ENCODE data around the gene AMOTL2.

AMOTL2 gene

DNA sequence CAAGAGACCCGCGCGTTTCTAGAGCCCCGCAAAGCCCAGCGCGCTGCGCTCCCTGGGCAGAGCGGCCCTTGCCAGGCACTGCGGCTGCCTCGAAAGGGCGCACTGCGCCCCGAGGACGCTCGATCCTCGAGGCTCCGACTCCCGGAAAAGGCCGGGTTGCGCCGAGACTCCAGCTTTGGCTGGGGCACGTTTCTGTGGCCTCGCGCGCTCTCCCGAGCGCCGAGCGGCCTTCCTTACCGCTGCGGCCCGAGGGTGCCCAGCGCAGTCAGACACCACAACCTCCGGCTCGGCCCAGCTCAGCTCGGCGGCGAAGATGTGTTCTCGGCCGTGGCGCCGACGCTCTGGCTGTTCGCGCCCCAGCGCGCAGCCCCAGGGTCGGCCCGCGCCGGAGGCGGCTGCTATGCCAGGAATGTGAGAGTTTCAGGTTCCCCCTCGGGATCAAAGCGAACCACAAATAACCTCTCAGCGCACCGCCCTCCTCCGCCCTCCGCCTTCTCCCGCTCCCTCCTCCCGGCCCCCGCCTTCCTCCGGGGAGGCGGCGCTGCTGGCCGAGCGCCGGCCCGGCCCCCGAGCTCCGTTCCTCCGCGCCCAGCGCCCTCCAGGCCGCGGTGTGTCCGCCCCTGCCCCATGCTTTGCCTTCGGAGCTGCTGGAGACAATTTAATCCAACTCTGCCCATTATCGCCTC, at the start of gene AMOTL2:
TSS of gene AMOTL2 (minus strand) at position 343 of the 686 bp plus-strand sequence. CDS start 3,014 bp downstream, outside the sequence.
- peak; percentile 98 for DNase-seq

DNA sequence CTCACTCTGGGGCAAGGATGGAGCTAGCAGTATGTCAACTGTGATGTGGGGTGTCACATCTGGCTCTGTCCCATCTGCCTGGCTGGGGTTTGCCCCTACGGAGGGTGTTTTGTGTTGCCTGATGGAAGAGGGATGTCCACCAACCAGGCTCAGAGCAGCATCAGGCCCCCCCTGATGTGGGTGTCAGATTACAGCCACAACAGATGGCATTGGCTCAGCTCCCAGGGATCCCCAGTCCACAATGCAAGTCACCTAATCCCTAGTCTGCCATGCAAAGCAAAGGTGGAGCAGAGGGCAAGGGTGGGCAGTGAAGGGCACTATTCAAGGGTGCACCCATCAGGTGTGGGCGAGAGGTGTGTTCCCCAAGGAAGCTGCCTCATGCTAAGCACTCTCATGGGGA, 48.9 kb upstream of the AMOTL2 start:
- peak; percentile 63 for DNase-seq

DNA sequence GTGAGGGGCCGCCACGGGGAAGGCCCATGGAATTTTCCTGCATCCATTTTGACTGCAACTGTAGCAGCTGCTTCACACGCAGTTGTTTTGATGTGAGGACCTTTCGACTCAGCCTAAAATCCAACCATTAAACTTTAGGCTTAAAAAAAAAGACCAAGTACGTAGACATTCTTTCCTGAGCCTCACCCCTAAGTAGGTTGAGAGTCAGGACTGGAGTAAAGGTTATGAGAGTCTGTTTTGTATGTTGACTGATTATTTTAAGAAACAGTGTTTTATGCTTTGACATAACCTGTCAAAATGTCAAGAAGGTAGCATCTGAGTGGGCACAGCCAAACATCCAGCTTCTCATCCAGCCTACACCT, 45.7 kb upstream of the AMOTL2 start:
- no peak for DNase-seq

DNA sequence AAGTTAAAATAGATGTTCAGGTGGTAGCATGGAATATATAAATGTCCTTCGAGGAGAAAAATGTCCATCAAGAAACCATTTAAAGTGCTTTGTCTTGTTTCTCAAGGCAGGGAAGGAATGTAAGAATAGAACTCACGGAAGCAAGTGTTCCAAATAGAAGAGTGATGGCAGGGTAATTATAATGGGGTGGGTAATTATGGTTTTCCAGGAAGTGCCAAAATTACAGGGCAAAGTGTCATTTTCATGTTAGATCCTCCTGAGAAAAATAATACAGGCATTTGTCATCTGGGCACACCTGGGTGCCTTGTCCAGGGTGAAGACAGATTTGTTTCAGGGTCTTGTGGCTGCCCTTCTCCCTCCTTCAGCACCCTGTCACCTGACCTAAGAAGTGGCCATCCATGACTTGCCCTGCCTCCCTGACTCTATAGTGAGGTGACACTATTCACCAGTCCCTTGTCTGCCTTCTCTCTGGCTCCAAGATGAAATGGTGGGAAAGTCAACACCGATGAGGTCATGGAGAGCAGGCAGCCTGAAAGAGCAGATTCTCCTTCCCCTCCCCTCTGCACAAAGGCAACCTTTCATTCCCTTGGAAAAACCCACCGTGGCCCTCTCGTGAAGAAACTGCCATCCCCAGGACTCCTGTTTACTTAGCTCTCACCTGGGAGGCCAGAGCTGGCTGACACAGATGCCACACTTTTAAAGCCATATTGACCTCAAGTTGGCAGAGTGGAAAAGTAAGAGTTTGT, 45.1 kb upstream of the AMOTL2 start:
- no peak for DNase-seq

DNA sequence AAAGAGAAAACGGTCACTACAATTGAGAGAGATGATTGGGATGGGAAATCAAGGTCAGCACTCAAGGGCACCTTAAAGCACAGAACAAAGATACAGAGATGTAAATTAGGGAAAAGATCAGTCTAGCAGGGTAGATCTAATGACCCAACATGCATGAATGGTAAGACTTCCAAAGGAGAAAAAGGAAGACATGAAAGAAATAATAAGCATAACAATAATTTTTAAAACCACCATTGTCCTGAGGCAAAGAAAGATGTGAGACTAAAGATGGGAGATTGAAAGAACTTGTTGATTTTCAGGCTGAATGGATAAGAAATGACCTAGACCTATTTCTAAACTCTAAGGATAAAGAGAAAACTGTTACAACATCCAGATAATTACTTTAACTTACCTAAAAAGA, 34.8 kb upstream of the AMOTL2 start:
- DNase-seq = no peak

DNA sequence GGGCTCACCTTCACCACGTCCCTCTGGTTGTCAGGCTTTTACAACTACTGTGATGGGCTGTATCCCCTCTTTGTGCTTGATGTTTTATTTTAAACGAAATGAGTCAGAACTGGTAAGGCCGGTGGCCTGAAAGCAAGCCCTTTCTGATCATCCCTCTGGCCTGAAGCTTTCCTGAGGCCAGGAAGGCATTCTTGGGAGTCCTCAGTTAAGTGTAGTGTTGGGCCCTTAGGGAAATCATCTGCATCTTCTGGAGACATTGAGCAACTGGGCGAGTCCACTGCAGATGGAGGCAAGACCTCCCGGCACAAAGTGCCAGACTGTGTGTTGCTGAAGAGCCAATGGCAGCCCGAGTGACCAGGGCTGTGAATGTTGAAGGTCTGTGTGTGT, 33.0 kb upstream of the AMOTL2 start:
- DNase-seq = no peak

DNA sequence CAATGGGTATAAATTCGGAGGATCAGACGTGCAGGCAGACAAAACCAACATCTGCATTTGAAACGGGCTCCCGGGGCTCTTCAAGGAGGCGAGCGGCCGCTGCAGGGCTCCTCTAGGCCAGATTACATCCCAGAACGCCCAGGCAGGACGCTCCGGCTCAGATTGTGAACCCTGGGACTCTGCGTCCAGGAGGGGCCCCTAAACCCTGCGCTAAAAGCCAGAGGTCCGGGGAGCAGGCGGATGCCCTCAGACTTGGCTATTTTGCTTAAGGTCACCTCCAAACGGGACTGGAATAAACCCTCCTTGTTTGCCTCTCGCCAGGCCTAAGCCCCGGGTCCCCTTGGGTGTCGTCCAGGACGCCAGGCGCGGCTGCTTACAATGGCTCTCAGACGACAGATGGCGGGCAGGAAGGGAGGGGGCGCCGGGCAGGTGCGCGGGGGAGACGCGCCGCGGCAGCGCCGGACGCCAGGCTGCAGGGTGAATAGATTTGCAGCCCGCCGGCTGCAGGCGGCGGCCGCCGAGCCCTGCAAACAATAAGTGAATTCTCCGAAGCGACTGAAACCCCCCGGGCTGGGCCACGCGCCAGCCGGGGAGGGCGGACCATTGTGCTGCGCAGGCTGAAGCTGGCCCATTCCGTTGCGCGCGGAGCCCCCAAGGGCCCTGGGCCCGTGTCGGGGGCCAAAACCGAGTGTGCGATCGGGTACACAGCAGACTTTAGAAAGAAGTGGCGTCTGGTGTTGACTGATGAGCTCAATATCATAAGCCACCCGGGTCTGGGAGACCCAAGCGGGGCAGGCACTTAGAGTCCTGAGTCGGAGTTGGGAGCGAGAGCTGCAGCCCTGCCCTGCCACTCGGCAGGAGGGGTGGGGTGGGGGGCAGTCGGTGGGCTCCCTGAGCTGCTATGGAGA, 32.3 kb upstream of the AMOTL2 start:
- DNase-seq = no peak

DNA sequence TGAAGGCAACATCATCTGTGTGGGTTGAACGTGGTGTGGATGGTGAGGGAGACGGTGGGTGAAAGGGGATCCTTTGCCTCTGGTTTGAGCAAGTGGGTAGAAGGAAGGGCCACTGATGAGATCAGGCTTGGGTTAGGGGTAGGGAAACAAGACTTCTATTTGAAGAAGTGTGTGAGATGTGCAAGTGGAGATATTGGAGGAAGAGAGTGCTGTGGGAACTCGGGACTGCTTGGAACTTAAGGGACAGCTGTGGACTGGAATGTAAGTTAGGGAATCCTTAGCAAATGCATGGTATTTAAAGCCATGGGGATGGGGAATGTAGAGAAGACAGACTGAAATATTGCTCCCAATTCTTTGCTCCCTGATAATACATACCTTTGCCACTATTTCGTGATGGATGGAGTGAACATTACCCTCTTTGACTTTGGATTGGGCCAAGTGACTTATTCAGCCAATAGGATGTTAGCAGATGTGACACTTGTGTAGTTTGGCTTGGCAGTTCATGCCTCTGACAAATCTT, 30.2 kb upstream of the AMOTL2 start:
- no peak for DNase-seq

DNA sequence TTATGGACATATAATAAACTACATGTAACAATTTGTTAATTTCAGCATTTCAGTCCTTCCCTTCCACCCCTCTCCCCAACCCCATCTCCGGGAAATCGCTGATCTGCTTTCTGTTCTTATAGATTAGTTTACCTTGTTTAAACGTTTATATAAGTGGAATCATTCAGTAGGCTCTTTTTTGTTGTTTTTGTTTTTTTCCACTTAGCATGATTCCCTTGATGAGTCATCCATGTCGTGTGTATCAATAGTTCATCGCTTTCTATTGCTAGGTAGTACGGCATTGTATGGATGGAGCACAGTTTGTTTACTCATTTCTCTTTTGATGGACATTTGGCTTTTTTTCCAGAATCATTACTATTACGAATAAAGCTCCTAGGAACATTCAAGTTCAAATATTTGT, 23.5 kb upstream of the AMOTL2 start:
- no peak for DNase-seq

DNA sequence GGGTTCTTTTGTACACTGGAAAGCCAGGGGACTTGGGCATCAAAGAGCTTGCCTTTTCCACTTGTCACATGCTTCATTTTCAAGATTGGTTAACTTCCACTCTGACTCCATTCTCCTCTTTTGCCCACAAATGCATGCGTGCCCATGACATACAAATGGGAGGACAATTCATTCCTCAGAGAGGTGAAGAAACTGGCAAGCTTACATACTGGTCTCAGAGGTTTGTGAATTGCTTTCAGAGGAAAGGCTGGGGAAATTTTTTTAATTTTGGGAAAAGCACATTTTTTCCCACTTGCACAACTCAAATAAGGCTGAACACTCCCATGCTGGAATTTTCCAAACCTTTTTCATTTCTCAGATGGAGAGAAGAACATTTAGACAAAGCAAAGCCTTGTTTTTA, 20.9 kb upstream of the AMOTL2 start:
- no peak for DNase-seq

DNA sequence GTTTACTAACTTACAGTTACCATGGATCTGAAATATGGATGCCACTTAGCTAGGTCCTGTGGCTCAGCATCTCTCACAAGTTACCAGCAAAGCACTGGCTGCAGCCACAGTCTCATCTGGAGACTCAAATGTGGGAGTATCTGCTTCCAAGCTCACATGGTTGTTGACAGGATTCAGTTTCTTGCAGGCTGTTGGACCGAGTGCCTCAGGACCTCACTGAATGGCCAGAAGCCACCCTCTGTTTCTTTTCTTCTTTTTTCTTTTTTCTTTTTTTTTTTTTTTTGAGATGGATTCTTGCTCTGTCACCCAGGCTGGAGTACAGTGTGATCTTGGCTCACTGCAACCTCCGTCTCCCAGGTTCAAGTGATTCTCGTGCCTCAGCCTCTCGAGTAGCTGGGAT, 20.1 kb upstream of the AMOTL2 start:
- DNase-seq = no peak

DNA sequence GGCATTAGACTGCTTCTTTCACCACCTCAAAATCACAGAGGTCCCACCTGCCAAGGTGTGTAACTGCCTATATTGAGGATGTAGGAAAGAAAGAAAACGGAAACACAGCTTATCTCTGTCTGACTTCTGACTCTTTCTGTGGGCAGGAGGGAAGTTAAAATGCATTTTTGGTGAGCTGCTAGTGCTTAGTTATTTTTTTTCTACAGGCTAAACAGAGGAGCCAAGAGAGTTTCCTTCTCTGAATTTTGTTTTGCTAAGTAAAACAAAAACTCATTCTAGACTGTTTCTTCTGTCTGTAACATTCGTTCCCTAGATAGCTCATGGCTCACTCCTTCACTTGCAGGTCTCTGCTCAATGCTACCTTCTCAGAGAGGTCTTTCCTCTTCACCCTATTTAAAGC, 18.8 kb upstream of the AMOTL2 start:
- no peak for DNase-seq

DNA sequence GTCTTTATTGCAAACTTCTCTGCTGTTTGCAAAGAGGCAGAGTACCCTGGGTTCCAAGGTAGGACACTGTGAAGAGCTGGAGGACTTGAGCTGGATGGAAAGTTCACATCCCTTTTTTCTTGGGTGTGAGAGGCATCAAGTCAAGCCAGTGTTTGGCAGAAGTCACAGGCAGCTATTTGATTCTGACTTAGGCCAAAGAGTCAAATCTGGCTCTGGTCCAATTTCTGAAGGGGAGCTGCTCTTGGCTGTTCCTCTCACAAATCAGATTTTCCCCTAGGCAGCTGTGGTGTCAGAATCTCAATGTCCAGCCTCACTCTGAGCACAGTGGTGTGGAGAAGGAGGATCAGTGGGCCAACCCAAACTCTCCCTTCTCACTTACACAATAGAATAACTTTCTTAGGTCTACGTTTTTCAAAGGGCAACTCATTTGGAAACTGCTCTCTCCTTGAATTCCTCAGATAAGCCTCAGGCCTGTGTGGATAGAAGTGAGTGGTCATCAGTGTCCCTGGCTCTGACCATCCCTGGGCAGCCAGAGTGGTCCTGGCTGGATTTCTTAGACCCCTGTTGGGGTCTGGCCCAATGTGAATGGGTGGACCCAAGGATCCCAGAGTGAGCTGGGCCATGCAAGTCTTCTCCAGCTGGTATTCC, 18.2 kb upstream of the AMOTL2 start:
- DNase-seq = no peak

DNA sequence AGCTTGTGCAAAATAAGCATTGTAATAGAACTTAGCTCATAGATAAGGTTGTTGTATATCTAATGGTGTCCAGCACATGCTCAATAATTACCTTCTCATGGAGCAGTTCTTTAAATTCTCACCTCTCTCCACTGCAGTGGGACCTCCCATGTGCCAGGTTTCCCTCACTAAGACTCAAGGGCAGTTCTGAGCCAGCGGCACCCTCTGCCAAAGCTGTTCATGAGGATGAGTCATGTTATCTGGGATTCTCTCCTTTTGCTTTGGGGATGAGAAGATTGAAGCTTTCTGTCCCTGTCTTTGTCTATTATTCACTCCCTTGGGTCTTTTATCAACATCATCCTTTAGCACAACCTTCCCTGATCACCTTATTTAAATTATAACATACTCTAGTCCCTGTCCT, 15.6 kb upstream of the AMOTL2 start:
- DNase-seq = no peak

DNA sequence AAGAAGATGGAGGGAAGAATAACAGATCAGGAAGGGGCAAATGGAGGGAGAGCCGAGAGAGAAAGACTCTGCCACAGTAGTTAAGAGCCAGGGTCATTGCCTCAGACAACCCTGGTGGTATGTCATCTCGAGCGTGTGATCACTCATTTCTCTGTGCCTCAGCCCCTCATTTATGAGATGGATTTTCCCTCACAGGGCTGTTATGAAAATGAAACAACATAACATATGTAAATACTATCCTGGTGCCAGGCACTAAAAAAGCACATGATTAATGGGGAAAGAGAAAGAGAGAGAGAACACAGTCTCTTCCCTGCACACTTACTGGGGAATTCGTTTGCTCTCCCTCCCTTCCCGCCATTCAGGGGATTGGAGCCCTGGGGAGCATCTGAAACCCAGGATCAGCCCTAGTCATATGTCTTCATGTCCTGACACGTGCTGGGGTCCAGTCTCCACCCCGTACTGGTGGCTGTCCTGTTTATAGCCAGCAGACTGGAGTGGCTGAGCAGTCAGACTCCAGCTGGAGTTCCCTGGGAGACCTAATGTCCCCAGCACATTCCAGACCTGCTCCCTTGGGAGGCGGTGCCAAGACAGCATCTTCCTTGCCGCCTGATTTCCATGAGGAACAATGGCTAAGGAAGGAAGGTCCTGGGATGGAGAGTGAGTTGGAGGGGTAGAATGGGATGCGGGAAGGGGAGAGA, 14.7 kb upstream of the AMOTL2 start:
- no peak for DNase-seq

DNA sequence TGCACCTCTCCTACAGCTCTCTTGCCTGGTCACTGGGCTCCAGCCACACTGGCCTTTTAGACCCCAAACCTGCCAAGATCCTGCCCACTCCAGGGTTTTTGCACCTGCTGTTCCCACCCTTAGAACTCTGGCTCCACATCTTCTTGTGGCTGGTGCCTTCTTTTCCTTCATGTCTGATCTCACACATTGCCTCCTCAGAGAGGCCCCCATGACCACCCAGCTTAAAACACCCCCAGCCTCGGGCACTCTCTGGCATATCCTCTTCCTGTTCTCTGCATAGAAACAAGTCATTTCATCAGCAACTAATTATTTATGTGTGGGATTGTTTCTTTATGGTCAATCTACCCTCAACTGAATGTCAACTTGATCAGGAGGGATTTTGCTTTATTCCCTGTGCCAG, 14.0 kb upstream of the AMOTL2 start:
- DNase-seq = no peak

DNA sequence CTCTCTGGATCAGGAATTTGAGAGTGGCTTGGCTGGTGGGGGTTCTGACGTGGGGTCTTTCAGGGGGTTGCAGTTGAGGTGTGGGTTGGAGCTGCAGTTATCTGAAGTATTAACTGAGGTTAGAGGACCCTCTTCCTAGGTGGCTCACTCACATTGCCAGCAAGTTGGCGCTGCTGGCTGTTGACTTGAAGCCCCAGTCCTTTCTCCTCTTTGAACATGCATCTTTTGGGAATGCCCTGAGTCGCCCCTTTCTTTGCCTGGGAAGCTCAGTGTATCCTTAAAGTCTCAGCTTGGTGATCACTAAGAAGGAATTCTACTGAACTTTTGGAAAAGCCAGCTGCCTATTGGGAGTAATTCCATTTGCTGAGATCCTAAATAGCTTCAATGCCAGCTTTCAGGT, 13.0 kb upstream of the AMOTL2 start:
- no peak for DNase-seq

DNA sequence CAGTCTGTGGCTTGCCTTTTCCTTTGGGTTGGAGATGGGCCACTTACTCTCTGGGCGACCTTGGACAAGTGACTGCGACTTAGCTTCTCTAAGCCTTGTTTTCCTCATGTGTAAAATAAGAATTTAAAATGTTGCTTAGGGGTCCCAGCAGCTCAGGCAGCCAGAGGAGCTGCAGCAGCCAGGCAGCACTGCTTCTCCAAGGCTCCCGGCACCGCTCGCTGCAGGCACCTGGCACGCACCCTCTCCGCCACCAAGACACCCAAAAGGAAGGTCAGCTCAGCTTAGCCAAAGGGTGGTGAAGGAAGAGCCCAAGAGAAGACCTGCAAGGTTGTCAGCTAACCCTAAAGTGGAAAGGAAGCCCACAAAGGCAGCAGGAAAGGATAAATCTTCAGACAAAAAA, 10.7 kb upstream of the AMOTL2 start:
- DNase-seq = no peak

DNA sequence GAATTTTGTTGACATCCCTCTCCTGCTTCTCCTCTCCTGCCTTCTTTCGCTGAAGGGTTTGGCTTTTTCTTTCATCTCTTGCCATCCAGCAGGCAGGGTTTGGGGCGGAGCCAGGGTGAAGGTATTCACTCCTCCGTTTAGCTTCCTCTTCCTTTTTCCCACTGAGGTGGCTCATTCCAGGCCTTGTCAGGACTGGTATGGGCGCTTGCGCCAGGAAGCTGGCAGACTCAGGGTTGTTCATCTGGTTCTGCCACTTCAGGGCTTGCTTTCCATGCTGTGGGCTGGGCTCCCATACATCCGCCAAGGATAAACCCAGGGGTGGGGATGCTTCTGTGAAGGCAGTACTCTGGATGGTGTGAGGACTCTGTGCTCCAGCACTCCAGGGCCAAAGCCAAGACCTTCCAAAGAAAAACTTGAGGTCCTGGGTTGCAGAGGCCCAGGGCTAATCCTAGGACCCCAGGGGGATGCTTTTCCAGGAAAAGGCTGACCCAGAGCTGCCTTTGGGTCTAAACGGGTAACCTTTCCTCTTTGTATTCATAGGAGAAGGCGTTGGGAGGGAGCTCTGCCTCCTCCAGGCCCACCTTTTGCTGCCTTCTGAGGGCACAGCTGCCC, 7.7 kb upstream of the AMOTL2 start:
- no peak for DNase-seq

DNA sequence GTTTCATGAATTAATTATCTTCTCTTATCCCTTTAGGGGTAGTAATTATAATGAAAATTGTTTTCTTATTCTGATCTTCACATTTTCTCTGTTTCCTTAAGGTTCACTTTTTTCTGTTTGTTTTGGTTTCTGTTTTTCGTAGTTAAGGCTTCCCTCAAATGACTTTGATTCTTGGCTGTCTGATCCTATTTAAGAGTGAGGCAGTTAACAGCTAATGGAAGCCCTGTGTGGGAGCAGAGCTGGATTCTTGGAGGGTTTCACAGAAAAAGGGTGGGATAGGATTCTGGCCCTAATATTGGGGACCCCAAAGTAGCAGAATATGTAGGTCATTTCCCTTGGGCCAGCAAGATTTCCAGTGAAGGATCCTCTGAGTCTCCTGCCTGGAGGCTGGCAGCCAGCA, 6.8 kb upstream of the AMOTL2 start:
- no peak for DNase-seq

DNA sequence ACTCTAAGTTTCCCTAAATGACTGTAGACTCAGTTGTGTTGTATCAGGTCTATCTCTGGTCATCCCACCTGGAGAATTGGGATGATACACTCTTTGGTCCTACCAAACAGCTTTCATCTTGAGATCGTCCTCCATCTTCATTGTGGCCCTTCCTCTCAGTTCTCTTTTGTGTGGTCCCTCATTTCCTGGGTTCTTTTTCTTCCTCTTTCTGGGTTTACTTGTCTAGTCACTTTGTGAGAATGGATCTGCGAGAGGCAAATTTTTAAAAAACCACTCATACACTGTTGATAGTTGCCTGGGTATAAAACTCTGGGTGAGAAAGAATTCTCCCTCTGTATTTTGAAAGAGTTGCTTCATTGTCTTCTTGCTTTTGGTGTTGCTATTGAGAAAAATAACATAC, 6.0 kb upstream of the AMOTL2 start:
- no peak for DNase-seq

DNA sequence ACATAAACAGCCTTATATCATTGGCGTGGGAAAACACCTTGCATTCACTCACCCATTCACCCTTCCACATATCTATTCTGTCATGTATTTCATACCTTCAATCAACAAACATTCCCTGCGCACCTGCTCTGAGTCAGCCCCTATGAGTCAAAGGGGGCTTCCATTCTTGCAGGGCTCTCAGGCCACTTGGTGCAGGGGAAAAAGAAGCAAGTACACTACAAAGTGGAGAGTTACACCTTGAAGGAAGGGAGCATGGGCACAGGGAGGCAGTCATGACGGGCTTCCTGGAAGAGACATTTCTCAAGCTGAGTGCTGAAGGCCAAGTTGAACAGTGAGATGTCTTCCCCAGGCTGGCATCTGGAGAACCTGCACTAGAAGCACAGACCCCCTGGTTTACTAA, 4.6 kb upstream of the AMOTL2 start:
- no peak for DNase-seq
